Measurements from ENCODE around the gene MT1M.
"Not testable (repeated sequence)": the region's sequence is repeated elsewhere in the genome, so short reads cannot be mapped to it uniquely, and the experiment has no call there.

The MT1M gene

GRCh38 chr16:56673921-56674320 is 41.5 kb downstream of the MT1M start:
- no peaks in the 10 kb centered on the region for H3K79me2 ChIP-seq (ENCODE audit: insufficient read depth, low read length)
- no peaks in the 10 kb centered on the region for H3F3A ChIP-seq (ENCODE audit: insufficient read depth)
- H2AFZ ChIP-seq (ENCODE audit: low read depth, low read length, severe bottlenecking): no peak overlapping the region
- no peaks in the 10 kb centered on the region for H3K9me2 ChIP-seq (replicated peaks; ENCODE audit: insufficient read depth, low read length)
- no peak overlapping the region for H3K4me2 ChIP-seq (ENCODE audit: low read depth, low read length, poor library complexity, severe bottlenecking)
- no peaks in the 10 kb centered on the region for H3K9me3 ChIP-seq (ENCODE audit: insufficient read depth, low read length)
- H3K27ac ChIP-seq (ENCODE audit: low read depth, low read length): no peak overlapping the region
- H3K4me3 ChIP-seq (ENCODE audit: insufficient read depth, low read length, poor library complexity, severe bottlenecking): no peak overlapping the region
- no peak overlapping the region for H3K9ac ChIP-seq (ENCODE audit: low read length)
- TF ChIP-seq CTCF (IDR thresholded peaks at IDR 0.05; ENCODE audit: insufficient read depth, low read length, poor library complexity, severe bottlenecking) (no peak), EZH2phosphoT487 (conservative IDR thresholded peaks at IDR 0.05; ENCODE audit: low read length) (no peak)
- H4K20me1 ChIP-seq (ENCODE audit: low read depth, low read length): no peaks in the 10 kb centered on the region
- H3K27me3 ChIP-seq (ENCODE audit: low read length): no peaks in the 10 kb centered on the region
- no peaks in the 10 kb centered on the region for H3K36me3 ChIP-seq (ENCODE audit: low read length)

- H3K4me2 ChIP-seq (ENCODE audit: low read depth, low read length, poor library complexity, severe bottlenecking); H3K9me3 ChIP-seq (ENCODE audit: insufficient read depth, low read length); H3F3A ChIP-seq (ENCODE audit: insufficient read depth); H3K36me3 ChIP-seq (ENCODE audit: low read length); H3K79me2 ChIP-seq (ENCODE audit: insufficient read depth, low read length); H3K27ac ChIP-seq (ENCODE audit: low read depth, low read length); H3K27me3 ChIP-seq (ENCODE audit: low read length); H2AFZ ChIP-seq (ENCODE audit: low read depth, low read length, severe bottlenecking); H3K4me3 ChIP-seq (ENCODE audit: insufficient read depth, low read length, poor library complexity, severe bottlenecking); H3K9ac ChIP-seq (ENCODE audit: low read length); H3K9me2 ChIP-seq (replicated peaks; ENCODE audit: insufficient read depth, low read length); H4K20me1 ChIP-seq (ENCODE audit: low read depth, low read length): not testable (repeated sequence)
These were observed 42.1 kb downstream of the MT1M start for GRCh38 chr16:56674570-56674969.

- H3K9me3 ChIP-seq (ENCODE audit: insufficient read depth, low read length): no peaks in the 10 kb centered on the region
- H3K27ac ChIP-seq (ENCODE audit: low read depth, low read length): no peak overlapping the region
- no peaks in the 10 kb centered on the region for H4K20me1 ChIP-seq (ENCODE audit: low read depth, low read length)
- H3F3A ChIP-seq (ENCODE audit: insufficient read depth): no peaks in the 10 kb centered on the region
- H3K9me2 ChIP-seq (replicated peaks; ENCODE audit: insufficient read depth, low read length): no peaks in the 10 kb centered on the region
- no peaks in the 10 kb centered on the region for H3K27me3 ChIP-seq (ENCODE audit: low read length)
- no peak overlapping the region for H3K4me3 ChIP-seq (ENCODE audit: insufficient read depth, low read length, poor library complexity, severe bottlenecking)
- H3K79me2 ChIP-seq (ENCODE audit: insufficient read depth, low read length): no peaks in the 10 kb centered on the region
- H2AFZ ChIP-seq (ENCODE audit: low read depth, low read length, severe bottlenecking): no peak overlapping the region
- no peak overlapping the region for H3K9ac ChIP-seq (ENCODE audit: low read length)
- no peaks in the 10 kb centered on the region for H3K36me3 ChIP-seq (ENCODE audit: low read length)
- no peak for TF ChIP-seq EZH2phosphoT487 (conservative IDR thresholded peaks at IDR 0.05; ENCODE audit: low read length)
- TF ChIP-seq CTCF (IDR thresholded peaks at IDR 0.05; ENCODE audit: insufficient read depth, low read length, poor library complexity, severe bottlenecking): no peak
- no peak overlapping the region for H3K4me2 ChIP-seq (ENCODE audit: low read depth, low read length, poor library complexity, severe bottlenecking)
These were observed 43.3 kb downstream of the MT1M start for GRCh38 chr16:56675685-56676210.

- no peaks in the 10 kb centered on the region for H3K79me2 ChIP-seq (ENCODE audit: insufficient read depth, low read length)
- no peak overlapping the region for H3K27ac ChIP-seq (ENCODE audit: low read depth, low read length)
- H3F3A ChIP-seq (ENCODE audit: insufficient read depth): no peaks in the 10 kb centered on the region
- H2AFZ ChIP-seq (ENCODE audit: low read depth, low read length, severe bottlenecking): no peak overlapping the region
- H3K9me2 ChIP-seq (replicated peaks; ENCODE audit: insufficient read depth, low read length): no peaks in the 10 kb centered on the region
- no peak overlapping the region for H3K4me3 ChIP-seq (ENCODE audit: insufficient read depth, low read length, poor library complexity, severe bottlenecking)
- H3K9me3 ChIP-seq (ENCODE audit: insufficient read depth, low read length): no peaks in the 10 kb centered on the region
- H3K36me3 ChIP-seq (ENCODE audit: low read length): no peaks in the 10 kb centered on the region
- H3K27me3 ChIP-seq (ENCODE audit: low read length): no peaks in the 10 kb centered on the region
- no peak overlapping the region for H3K4me2 ChIP-seq (ENCODE audit: low read depth, low read length, poor library complexity, severe bottlenecking)
- TF ChIP-seq EZH2phosphoT487 (conservative IDR thresholded peaks at IDR 0.05; ENCODE audit: low read length): no peak
- TF ChIP-seq CTCF (IDR thresholded peaks at IDR 0.05; ENCODE audit: insufficient read depth, low read length, poor library complexity, severe bottlenecking): no peak
- H4K20me1 ChIP-seq (ENCODE audit: low read depth, low read length): no peaks in the 10 kb centered on the region
- no peak overlapping the region for H3K9ac ChIP-seq (ENCODE audit: low read length)
These were observed 45.0 kb downstream of the MT1M start for GRCh38 chr16:56677474-56677873.
